Nucleus accumbens (tissue), 56 donors: ENCODE results near the gene KMO.
A peak's percentile ranks its signal among the peaks of the same experiment; 100 is the strongest.

Source experiments
- DNase-seq, 56 donors: peaks; one replicate each; lab custom pipeline; 2025; lab: John Stamatoyannopoulos, UW

KMO gene

DNA sequence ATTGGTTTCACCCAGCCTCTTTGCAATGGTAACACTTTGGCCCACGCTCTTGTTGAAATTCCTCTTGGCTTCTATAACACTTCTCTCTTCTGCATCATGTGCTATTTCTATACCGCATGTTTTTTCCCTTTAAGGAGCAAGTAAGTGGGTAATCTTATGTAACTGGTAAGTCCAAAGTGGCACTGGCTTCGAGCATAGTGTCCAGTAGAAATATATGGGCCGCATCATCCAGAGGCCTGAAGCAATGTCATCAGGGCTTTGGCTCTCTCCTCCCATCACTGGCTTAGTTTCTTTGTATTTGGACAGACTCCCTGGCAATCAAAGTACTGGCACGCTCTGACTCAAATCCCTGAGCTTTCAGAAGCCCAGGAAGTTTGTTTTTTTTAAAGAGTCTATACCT, 90.5 kb downstream of the KMO start:
- DNase-seq = no peak

DNA sequence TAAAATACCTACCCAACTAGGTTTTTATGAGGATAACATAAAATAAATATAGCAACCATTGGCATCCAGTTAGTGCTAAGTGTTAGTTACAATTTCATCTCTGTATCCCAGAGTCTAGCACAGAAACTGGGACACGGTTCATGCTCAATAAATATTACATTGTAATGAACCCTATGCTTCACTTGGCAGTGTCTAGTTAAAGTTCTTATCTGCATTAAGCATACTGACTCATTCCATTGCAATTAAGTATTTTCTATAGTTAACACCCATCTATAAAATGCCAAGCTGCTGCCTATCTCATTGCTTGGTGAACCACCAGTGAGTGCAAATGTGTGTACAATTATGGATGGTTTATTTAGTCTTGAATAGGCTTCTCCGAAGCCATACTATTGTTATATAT, 92.8 kb downstream of the KMO start:
- no peak for DNase-seq

DNA sequence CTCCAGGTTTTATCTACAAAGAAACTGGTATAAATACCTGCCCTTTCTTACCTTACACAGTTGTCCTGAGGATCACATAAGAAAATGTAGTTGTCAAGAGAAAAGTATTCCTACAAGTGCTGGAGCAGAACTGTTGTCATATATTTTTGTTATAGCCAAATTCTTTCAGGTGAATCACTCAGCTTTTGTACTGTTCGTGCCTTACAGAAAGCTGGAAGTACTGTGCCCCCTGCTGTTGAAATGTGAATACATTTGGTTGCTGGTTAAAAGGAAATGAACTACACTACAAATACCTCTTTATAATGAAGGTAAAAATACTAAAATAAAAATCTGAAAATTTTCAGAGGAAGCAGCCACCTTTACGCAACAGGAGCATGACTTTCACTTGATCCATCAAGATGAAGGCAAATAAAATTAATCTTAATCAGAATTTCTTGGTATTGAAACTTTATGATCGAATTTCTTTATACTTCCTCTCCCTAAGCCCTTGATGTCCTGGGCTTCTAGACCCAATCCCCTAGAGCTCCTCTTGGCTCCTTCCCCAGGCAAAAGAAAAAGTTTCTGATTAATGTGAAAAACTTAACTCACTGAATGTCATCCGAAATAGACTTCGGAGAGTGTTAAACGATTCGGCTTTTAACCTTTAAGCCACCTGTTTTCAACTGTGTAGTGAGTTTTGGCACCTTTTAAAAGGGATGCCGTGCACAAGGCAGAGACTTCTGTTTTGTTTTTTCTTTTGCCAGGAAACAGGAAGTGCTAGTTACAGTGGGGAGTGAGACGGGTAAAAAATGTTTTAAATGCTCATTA, 95.5 kb downstream of the KMO start:
- peak in 4 of 56 donors; percentile 2 to 14 (median 6) for DNase-seq

- DNase-seq = no peak
Measured at GRCh38 chr1:241630005-241630404, 97.8 kb downstream of the KMO start.

- DNase-seq = no peak
Measured at GRCh38 chr1:241630476-241630875, 98.3 kb downstream of the KMO start.

DNA sequence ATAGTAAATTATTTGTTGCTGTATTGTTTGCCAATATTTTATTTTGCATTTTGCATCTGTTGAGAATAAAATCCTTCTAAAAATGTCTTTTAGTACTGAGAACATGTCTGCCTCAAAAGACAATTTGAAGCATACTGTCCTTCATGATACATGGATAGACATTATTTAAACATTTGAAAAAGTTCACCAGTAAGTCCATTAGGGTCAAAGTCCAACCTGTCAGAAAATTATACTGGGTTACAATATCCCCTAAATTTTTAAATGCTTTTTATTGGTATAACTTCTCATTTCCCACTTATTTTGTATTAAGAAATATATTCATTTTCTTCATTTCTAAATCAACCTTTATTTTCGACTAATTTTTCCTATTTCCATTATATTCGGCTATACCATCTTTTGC, 98.7 kb downstream of the KMO start:
- no peak for DNase-seq

- no peak for DNase-seq
Measured at GRCh38 chr1:241631674-241632073, 99.5 kb downstream of the KMO start.

GRCh38 chr1:241632987-241633386, 100.8 kb downstream of the KMO start:
- no peak for DNase-seq

DNA sequence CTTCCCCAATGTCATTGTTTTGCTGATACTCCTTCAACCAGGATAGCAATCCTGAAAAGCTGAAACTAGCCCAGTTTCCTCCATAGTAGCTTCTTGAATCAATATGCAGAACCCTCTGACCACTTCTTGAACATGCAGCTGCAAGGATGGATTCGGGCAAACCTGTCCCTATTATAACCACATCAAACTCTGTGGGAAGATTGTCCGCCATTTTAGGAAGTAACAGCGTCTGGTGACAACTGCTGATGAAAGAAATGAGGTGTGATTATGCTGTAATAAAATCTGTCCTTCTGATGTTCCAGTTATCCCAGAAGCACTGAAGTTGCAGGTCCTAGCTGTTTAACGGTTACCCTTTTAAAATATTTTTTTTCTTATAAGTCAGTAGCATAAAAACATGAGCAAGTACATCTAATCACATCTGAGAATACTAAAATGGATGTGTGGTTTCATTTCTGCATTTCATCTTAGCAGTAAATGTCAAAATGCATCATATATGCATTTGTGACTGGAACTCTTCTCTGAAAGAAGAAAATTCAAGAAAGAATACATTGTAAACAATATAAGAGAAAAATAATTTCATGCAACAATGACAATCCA, 103.5 kb downstream of the KMO start:
- no peak for DNase-seq

- no peak for DNase-seq
Measured at GRCh38 chr1:241636291-241636690, 104.1 kb downstream of the KMO start.

- DNase-seq = no peak
Measured at GRCh38 chr1:241637046-241637590, 104.9 kb downstream of the KMO start.

DNA sequence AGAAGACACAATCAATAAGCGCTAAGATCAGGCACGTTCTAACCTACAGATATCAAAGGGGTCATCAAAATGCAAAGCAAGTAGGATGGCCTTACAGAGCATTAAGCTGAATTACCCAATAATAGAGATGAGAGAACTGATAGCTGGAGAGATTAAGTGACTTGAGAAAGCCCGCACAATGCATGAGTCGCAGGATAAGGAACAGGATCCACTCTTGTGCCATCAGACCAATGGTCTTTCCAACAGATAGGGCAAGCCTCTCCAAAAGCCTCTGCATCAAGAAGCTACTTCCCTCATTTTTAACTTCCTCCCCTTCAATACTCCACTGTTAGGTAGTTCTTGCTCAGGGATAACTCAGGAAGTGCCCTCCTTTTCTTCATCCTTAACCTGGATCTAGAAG, 105.4 kb downstream of the KMO start:
- DNase-seq = no peak

DNA sequence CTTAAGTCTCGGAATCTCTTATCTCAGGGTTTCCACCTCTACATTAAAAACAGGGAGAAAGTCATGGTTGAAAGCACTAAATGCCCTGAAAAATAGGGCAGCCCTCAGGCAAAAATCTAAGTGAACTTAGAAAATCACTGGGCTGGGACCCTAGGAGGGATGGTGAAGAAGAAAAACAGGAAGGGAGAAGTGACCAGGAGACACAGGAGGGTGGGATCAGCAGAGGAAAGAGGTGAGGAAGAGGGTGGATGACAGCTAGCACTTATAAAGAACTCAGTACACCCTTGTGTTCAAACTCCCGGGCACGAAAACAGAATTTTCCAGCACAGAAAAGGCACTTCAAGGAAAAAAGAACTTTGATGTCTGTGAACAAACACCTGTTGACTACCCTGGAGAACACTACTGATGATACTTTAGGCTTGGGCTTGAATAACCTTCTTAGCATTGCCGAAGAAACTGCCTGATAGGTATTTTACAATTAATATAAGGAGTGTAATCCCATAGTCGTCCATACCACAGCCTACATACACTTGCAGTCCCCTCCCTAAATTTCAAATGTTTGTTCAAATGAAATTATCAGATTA, 106.0 kb downstream of the KMO start:
- DNase-seq = no peak

DNA sequence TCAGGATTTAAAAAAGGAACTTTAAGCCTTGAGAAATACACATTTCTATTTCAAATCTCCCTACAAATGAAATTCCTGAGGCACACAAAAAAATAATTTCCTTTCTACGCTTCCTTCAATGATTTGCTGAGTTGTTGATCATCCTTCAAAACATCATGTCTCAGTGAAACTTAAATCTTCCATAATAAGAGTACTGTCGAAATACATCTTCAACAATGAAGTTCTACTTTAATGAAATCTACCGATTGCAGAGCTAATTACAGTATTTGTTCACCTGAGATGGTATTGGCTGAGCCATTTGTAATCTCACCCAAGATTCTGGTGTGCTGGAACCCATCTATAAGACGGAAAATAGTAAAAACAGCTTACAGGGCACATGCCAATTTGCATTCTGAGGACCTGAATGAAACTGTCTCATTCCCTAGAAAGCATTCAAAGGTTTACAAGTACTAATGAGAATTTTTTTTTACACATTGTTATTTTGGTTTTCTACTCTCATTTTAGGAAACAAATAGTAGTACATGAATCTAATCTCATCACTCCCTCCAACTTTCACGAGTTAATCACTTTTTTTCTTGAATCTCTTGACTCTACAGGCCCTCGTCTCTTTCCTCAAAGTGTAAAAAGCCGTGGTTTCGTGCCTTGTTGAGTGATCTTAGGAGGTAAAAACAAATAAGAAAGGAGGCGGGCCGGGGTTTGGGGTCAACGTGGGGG, 106.9 kb downstream of the KMO start:
- DNase-seq = no peak

GRCh38 chr1:241639623-241640148, 107.5 kb downstream of the KMO start:
- DNase-seq = peak in 22 of 56 donors; percentile 13 to 60 (median 36)

GRCh38 chr1:241640149-241640866, 108.1 kb downstream of the KMO start, which contains the start of the genes CHML and OPN3:
Gene CHML (minus strand): TSS chr1:241640369. CDS start chr1:241635766, 4,603 bp downstream.
Gene OPN3 (minus strand): TSS chr1:241640369. CDS start chr1:241640254, 115 bp downstream.
- peak in 55 of 56 donors; percentile 48 to 97 (median 89) for DNase-seq

GRCh38 chr1:241640867-241641622, 108.9 kb downstream of the KMO start:
- DNase-seq = peak in 1 of 56 donors; percentile 6

DNA sequence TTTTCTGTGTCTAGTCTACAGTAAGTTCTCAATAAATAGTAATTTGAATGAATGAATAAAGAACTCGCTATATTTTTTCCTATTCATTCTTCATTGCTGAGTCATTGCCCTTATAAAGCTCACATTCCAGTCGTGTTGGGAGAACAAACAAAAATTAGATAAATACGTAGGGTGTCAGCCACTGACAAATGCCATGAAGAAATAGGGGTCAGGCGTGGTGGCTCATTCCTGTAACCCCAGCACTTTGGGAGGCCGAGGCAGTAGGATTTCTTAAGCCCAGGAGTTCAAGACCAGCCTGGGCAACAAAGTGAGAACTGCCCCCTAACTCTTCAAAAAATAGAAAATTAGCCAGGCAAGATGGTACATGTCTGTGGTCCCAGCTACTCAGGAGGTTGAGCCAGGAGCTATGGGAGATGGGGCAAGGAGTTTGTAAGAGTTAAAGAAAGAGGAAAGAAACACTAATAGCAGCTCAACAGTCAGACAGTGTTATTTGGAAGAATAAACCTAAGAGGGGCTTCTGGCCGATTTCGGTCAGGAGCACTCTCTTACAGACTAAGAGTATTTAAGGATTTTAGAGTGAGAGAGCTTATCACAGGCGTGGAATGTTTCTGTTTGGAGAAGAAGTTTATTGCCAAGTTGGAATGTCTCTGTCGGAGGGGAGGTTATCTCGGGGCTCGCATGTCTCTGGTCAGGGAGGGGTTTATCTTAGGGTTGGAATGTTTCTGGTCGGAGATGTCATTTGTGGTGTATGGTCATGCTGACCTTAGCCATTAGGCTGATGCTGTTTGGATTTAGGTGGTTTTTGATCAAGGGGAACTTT, 109.8 kb downstream of the KMO start:
- no peak for DNase-seq
